OCI-LY7 (cell line): ENCODE measurements around the gene HSPA12A.

Experiments
- EZH2phosphoT487 ChIP-seq: fragments of 200-600 bp; sonication (generic); IDR thresholded peaks from 2 replicates; pipeline ENCODE4 v1.6.1; 2018; ENCODE audit warnings: low read depth, borderline replicate concordance, mild to moderate bottlenecking, mixed run types, antibody characterized with exemption, low read length, moderate library complexity, mixed read lengths
- TF ChIP-seq, protein P1 (sequence below): fragments of 200-600 bp; sonication (generic); conservative IDR thresholded peaks from 2 replicates; pipeline ENCODE4 v1.5.1; 2014; ENCODE audit warnings: mild to moderate bottlenecking, antibody characterized with exemption, low read length, moderate library complexity, mixed read lengths

DNA sequence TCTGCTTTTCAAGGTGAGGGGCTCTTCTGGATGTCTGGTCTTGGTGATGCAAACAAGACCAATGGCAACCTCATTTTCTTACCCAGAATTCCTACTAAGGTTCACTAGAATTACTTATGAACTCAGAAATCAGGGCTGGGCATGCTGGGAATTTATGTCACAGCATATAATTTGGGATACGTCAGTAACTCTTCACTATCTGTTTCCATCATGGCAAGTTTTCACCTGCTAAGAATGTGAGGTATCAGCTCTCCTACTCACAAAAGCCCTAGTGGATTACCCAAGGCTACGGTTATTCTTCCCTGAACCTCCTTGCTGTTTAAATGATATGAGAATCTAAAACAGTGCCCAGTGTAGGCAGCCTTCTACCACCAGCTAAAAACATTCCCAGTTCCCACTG is 68.5 kb downstream of the HSPA12A start:
- TF ChIP-seq, protein P1, sequence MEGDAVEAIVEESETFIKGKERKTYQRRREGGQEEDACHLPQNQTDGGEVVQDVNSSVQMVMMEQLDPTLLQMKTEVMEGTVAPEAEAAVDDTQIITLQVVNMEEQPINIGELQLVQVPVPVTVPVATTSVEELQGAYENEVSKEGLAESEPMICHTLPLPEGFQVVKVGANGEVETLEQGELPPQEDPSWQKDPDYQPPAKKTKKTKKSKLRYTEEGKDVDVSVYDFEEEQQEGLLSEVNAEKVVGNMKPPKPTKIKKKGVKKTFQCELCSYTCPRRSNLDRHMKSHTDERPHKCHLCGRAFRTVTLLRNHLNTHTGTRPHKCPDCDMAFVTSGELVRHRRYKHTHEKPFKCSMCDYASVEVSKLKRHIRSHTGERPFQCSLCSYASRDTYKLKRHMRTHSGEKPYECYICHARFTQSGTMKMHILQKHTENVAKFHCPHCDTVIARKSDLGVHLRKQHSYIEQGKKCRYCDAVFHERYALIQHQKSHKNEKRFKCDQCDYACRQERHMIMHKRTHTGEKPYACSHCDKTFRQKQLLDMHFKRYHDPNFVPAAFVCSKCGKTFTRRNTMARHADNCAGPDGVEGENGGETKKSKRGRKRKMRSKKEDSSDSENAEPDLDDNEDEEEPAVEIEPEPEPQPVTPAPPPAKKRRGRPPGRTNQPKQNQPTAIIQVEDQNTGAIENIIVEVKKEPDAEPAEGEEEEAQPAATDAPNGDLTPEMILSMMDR, result no peak
- TF ChIP-seq EZH2phosphoT487, result no peak
